ENCODE measurements around the gene TBCB. TPM values are rescaled to one million over a fixed set of nuclear protein-coding genes. Genes with fewer than 3 reads are reported as not detected.

TBCB gene
- total and polyA plus RNA-seq, 7 experiments from 2014 or later, result 72.8 to 174 (median 125) TPM

DNA sequence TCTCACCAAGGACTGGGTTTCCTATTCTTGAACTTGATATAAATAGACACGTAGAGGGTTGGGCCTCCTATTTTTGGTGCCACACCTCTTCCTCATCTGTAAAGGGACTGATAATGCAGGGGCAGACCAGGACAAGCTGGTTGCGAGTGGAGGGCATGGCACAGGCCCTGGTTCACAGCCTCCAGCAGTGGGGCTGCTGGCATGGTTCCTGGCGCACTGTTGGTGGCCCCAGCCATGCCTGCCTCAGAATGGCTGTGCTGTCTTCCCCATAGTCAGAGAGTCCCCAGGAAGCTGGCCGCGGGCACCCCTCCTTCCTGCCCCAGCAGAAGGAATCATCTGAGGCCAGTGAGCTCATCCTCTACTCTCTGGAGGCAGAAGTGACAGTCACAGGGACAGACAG, 14.8 kb upstream of the TBCB start:
- H3K4me1 ChIP-seq (ENCODE audit: control insufficient read depth in 2 of 2, insufficient read depth in 2 of 2, low read length in 2 of 2), result no peaks in the 10 kb centered on the region
- H3K9me3 ChIP-seq (ENCODE audit: control insufficient read depth in 2 of 3, low read length in 3 of 3), result no peaks in the 10 kb centered on the region
- CTCF ChIA-PET, result no interaction called here
- peaks cover 0 to 8% (median 0%) of the 10 kb centered on the region in 5 donors for H3K36me3 Mint-ChIP-seq
- ATAC-seq (no peak), DNase-seq (no peak)
- POLR2A ChIA-PET, result interaction anchor here (1.0 kb wide), 1 partner anchor 39 kb away, joined by 3 read pairs; the partner anchor contains the start of gene CAPNS1
- intact Hi-C loops (cut with micrococcal nuclease), result no loop called here
- no peaks in the 10 kb centered on the region for H3K9me3 Mint-ChIP-seq
- no peak overlapping the region for H3K27ac ChIP-seq (ENCODE audit: low read depth, low read length)
- H3K27me3 Mint-ChIP-seq, result no peaks in the 10 kb centered on the region
- no peak overlapping the region for H3K4me3 Mint-ChIP-seq
- no peaks in the 10 kb centered on the region for H3K27me3 ChIP-seq (ENCODE audit: control insufficient read depth in 2 of 2, insufficient read depth in 2 of 2, low read length in 2 of 2)
- no peak overlapping the region for H3K4me3 ChIP-seq (ENCODE audit: low read length)
- peaks cover 0 to 2% (median 0%) of the 10 kb centered on the region in 3 experiments for H3K36me3 ChIP-seq (ENCODE audit: control insufficient read depth in 2 of 3, insufficient read depth in 3 of 3, low read length in 3 of 3)
- no peak overlapping the region for H3K27ac Mint-ChIP-seq
- H3K4me1 Mint-ChIP-seq, result no peaks in the 10 kb centered on the region

DNA sequence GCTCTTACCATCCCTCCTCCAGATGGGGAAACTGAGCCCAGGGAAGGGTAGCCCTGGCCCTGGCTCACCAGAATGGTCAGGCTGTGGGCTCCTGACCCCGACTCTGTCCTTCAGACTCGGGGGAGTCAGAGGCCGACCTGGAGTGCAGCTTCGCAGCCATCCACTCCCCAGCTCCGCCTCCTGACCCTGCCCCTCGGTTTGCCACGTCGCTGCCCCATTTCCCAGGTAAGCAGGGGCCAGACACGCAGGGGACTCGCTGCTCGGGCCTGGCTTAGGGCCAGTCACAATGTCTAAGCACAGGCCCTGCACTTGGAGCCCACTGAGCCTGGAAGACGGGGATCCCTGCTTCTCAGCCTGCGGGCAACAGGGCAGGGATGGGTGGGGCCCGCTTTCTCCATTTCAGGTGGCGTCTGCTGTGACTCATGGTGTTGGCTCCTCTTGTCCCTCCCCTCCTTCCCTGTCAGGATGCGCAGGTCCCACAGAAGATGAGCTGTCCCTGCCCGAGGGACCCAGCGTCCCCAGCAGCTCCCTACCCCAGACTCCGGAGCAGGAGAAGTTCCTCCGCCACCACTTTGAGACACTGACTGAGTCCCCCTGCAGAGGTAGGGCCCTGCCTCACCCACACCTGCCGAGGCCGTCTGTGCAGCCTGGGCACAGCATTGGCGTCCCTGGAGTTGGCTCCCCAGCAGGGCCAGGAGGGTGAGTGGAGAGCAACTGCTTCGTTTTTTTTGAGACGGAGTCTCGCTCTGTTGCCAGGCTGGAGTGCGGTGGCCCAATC, 13.5 kb upstream of the TBCB start:
- Histone ChIP-seq H3K4me1 (ENCODE audit: control insufficient read depth in 2 of 2, insufficient read depth in 2 of 2, low read length in 2 of 2) (no peaks in the 10 kb centered on the region), H3K36me3 (ENCODE audit: control insufficient read depth in 2 of 3, insufficient read depth in 3 of 3, low read length in 3 of 3) (peaks cover 0 to 2% (median under 1%) of the 10 kb centered on the region in 3 experiments), H3K27ac (ENCODE audit: low read depth, low read length) (no peak overlapping the region), H3K4me3 (ENCODE audit: low read length) (no peak overlapping the region), H3K27me3 (ENCODE audit: control insufficient read depth in 2 of 2, insufficient read depth in 2 of 2, low read length in 2 of 2) (no peaks in the 10 kb centered on the region), H3K9me3 (ENCODE audit: control insufficient read depth in 2 of 3, low read length in 3 of 3) (no peaks in the 10 kb centered on the region)
- ChIA-PET CTCF (no interaction called here), POLR2A (no interaction called here)
- no peaks in the 10 kb centered on the region for H3K9me3 Mint-ChIP-seq
- ATAC-seq (no peak), DNase-seq (no peak)
- no peak overlapping the region for H3K27ac Mint-ChIP-seq
- peaks cover 0 to 7% (median 0%) of the 10 kb centered on the region in 5 donors for H3K36me3 Mint-ChIP-seq
- no peaks in the 10 kb centered on the region for H3K27me3 Mint-ChIP-seq
- no peak overlapping the region for H3K4me3 Mint-ChIP-seq
- no peaks in the 10 kb centered on the region for H3K4me1 Mint-ChIP-seq
- intact Hi-C loops (cut with micrococcal nuclease), result no loop called here

DNA sequence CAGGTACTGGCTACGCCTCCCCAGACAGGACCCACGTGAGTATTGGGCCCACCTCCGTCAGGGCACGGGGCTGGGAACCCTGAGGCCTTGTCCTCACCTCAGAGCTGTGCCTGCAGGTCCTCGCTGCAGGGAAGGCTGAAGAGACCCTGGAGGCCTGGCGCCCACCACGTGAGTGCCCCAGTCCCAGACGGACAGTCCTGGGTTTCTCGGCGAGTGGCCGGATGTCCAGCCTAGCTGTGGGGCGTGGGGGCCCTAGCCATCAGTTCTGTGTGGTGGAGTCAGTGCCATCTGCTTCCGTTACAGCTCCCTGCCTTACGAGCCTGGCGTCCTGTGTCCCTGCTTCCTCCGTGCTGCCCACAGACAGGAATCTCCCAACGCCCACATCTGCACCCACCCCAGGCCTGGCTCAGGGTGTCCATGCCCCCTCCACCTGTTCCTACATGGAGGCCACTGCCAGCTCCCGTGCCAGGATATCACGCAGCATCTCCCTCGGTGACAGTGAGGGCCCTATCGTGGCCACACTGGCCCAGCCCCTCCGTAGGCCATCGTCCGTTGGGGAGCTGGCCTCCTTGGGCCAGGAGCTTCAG, 12.1 kb upstream of the TBCB start:
- intact Hi-C loops (cut with micrococcal nuclease), result no loop called here
- Histone ChIP-seq H3K27ac (ENCODE audit: low read depth, low read length) (no peak overlapping the region), H3K4me3 (ENCODE audit: low read length) (no peak overlapping the region), H3K4me1 (ENCODE audit: control insufficient read depth in 2 of 2, insufficient read depth in 2 of 2, low read length in 2 of 2) (no peaks in the 10 kb centered on the region), H3K27me3 (ENCODE audit: control insufficient read depth in 2 of 2, insufficient read depth in 2 of 2, low read length in 2 of 2) (no peaks in the 10 kb centered on the region), H3K9me3 (ENCODE audit: control insufficient read depth in 2 of 3, low read length in 3 of 3) (no peaks in the 10 kb centered on the region), H3K36me3 (ENCODE audit: control insufficient read depth in 2 of 3, insufficient read depth in 3 of 3, low read length in 3 of 3) (peaks cover 0 to 8% (median 2%) of the 10 kb centered on the region in 3 experiments)
- ChIA-PET CTCF (no interaction called here), POLR2A (interaction anchor here (0.6 kb wide), 1 partner anchor 14 kb away, joined by 3 read pairs; no protein-coding TSS in a partner anchor)
- no peaks in the 10 kb centered on the region for H3K27me3 Mint-ChIP-seq
- DNase-seq (no peak), ATAC-seq (no peak)
- H3K4me3 Mint-ChIP-seq, result no peak overlapping the region
- H3K36me3 Mint-ChIP-seq, result peaks cover 0 to 7% (median 0%) of the 10 kb centered on the region in 5 donors
- no peak overlapping the region for H3K27ac Mint-ChIP-seq
- H3K4me1 Mint-ChIP-seq, result no peaks in the 10 kb centered on the region
- H3K9me3 Mint-ChIP-seq, result no peaks in the 10 kb centered on the region

DNA sequence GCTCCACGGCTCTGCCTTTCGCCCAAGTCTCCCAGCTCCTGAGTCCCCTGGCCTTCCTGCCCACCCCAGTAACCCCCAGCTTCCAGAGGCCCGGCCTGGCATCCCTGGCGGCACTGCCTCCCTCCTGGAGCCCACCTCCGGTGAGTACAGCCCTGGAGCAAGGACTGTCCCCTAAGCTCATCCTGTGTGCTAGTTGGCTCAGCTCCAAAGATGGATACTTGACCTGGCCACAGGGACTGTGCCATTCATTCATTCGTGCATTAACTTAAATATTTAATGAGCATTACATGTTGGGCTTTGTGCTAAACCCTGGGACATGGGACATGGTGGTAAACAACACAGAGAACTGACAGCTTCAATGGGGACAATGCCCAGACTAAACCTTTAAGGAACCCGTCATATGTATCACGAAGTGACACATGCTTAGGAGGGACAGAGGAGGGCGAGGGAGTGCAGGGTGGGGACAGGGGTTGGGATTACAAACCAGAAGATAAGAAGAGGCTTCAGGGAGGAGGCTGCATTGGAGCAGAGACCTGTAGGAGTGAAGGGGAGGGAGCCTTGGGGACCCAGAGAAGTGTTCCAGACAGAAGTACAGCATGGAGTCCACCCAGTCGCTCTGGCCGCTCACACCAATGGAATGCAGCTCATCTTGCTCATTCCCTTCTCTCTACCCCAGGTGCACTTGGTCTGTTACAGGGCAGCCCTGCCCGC, 11.3 kb upstream of the TBCB start:
- no peak for DNase-seq
- H3K27me3 Mint-ChIP-seq, result no peaks in the 10 kb centered on the region
- H3K27ac Mint-ChIP-seq, result no peak overlapping the region
- Histone ChIP-seq H3K4me3 (ENCODE audit: low read length) (no peak overlapping the region), H3K9me3 (ENCODE audit: control insufficient read depth in 2 of 3, low read length in 3 of 3) (no peaks in the 10 kb centered on the region), H3K27ac (ENCODE audit: low read depth, low read length) (no peak overlapping the region), H3K4me1 (ENCODE audit: control insufficient read depth in 2 of 2, insufficient read depth in 2 of 2, low read length in 2 of 2) (no peaks in the 10 kb centered on the region), H3K36me3 (ENCODE audit: control insufficient read depth in 2 of 3, insufficient read depth in 3 of 3, low read length in 3 of 3) (peaks cover 0 to 8% (median 2%) of the 10 kb centered on the region in 3 experiments), H3K27me3 (ENCODE audit: control insufficient read depth in 2 of 2, insufficient read depth in 2 of 2, low read length in 2 of 2) (no peaks in the 10 kb centered on the region)
- H3K4me1 Mint-ChIP-seq, result no peaks in the 10 kb centered on the region
- intact Hi-C loops (cut with micrococcal nuclease), result no loop called here
- POLR2A ChIA-PET, result interaction anchor here (0.6 kb wide), 1 partner anchor 15 kb away, joined by 3 read pairs; no protein-coding TSS in a partner anchor
- H3K4me3 Mint-ChIP-seq, result no peak overlapping the region
- no peaks in the 10 kb centered on the region for H3K9me3 Mint-ChIP-seq
- CTCF ChIA-PET, result no interaction called here
- no peak for ATAC-seq
- H3K36me3 Mint-ChIP-seq, result peaks cover 0 to 7% (median 0%) of the 10 kb centered on the region in 5 donors

DNA sequence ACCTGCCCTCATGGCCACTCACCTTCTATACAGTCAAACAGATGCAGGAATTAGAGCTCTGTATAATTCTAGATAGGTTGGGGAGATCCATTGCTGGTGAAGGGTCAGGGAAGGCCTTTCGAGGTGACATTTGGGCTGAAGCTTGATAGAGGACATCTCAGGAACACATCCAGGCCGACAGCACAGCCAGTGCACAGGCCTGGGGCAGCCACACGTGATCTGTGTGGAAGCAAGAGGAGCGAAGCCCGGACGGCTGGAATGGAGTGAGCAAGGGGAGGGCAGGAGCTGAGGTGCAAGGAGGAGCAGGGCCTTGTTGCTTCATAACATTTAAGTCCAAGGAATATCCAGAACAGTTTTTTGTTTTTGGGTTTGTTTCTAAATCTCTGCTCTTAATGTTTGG, 8.8 kb upstream of the TBCB start:
- ATAC-seq, result no peak
- CTCF ChIA-PET, result no interaction called here

DNA sequence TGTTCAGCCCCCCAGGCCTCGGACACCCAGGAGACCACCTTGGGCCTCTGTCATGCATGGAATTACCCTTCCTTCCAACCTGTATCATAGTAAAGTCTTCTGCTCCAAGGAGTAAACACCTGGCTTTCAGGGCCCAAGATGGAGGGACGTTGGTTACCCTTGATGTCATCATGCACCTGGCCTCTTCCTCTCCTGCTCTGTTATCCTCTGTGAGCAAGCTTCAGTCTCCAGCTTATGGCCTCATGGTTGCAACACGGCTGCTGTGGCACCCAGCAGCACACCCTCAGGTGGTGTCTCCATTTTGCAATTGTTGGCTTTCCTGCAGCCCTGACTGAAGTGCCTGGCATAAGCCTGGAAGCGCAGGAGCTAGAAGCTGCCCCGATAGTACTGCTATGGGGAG, 8.3 kb upstream of the TBCB start:
- no peak for DNase-seq
- Mint-ChIP-seq H3K36me3 (peaks cover 0 to 8% (median 4%) of the 10 kb centered on the region in 5 donors), H3K27me3 (no peaks in the 10 kb centered on the region), H3K4me1 (no peaks in the 10 kb centered on the region), H3K4me3 (no peak overlapping the region), H3K9me3 (no peaks in the 10 kb centered on the region), H3K27ac (no peak overlapping the region)
- intact Hi-C loops (cut with micrococcal nuclease), result no loop called here
- POLR2A ChIA-PET, result interaction anchor here (0.6 kb wide), 1 partner anchor 36 kb away, joined by 3 read pairs; no protein-coding TSS in a partner anchor
- Histone ChIP-seq H3K4me1 (ENCODE audit: control insufficient read depth in 2 of 2, insufficient read depth in 2 of 2, low read length in 2 of 2) (no peaks in the 10 kb centered on the region), H3K27ac (ENCODE audit: low read depth, low read length) (no peak overlapping the region), H3K27me3 (ENCODE audit: control insufficient read depth in 2 of 2, insufficient read depth in 2 of 2, low read length in 2 of 2) (no peaks in the 10 kb centered on the region), H3K4me3 (ENCODE audit: low read length) (no peak overlapping the region), H3K9me3 (ENCODE audit: control insufficient read depth in 2 of 3, low read length in 3 of 3) (no peaks in the 10 kb centered on the region), H3K36me3 (ENCODE audit: control insufficient read depth in 2 of 3, insufficient read depth in 3 of 3, low read length in 3 of 3) (peaks cover 0 to 23% (median 2%) of the 10 kb centered on the region in 3 experiments)
- CTCF ChIA-PET, result no interaction called here
- no peak for ATAC-seq

More for the DNA sequence above, 8.8 kb upstream of the TBCB start:
- Histone ChIP-seq H3K4me3 (ENCODE audit: low read length) (no peak overlapping the region), H3K27ac (ENCODE audit: low read depth, low read length) (no peak overlapping the region), H3K36me3 (ENCODE audit: control insufficient read depth in 2 of 3, insufficient read depth in 3 of 3, low read length in 3 of 3) (peaks cover 0 to 18% (median 2%) of the 10 kb centered on the region in 3 experiments), H3K4me1 (ENCODE audit: control insufficient read depth in 2 of 2, insufficient read depth in 2 of 2, low read length in 2 of 2) (no peaks in the 10 kb centered on the region), H3K9me3 (ENCODE audit: control insufficient read depth in 2 of 3, low read length in 3 of 3) (no peaks in the 10 kb centered on the region), H3K27me3 (ENCODE audit: control insufficient read depth in 2 of 2, insufficient read depth in 2 of 2, low read length in 2 of 2) (no peaks in the 10 kb centered on the region)
- H3K27me3 Mint-ChIP-seq, result no peaks in the 10 kb centered on the region
- H3K27ac Mint-ChIP-seq, result peak overlapping the region in 1 of 9 donors; percentile 86
- H3K4me1 Mint-ChIP-seq, result no peaks in the 10 kb centered on the region
- no peak for DNase-seq
- POLR2A ChIA-PET, result no interaction called here
- intact Hi-C loops (cut with micrococcal nuclease), result no loop called here
- peaks cover 0 to 5% (median under 1%) of the 10 kb centered on the region in 5 donors for H3K36me3 Mint-ChIP-seq
- no peaks in the 10 kb centered on the region for H3K9me3 Mint-ChIP-seq
- no peak overlapping the region for H3K4me3 Mint-ChIP-seq

All from naive thymus-derived CD4-positive, alpha-beta T cell (primary cell).